Prostate gland (tissue), 2 donors: ENCODE data around the gene TEC. TPM values are rescaled to one million over a fixed set of nuclear protein-coding genes. Genes with fewer than 3 reads are reported as not detected.

Experiments
- DNase-seq: peaks from one replicate; pipeline ENCODE4 v3.0.0-alpha.2; 2019; ENCODE audit warnings: low spot score
- H3K27ac ChIP-seq, 2 donors: fragments of 200-600 bp; sonication (generic); 2 replicates each; pipeline ENCODE4 v1.5.1; 2017 to 2019
- H3K27me3 ChIP-seq: fragments of 200-600 bp; sonication (generic); replicated peaks from 2 replicates; pipeline ENCODE4 v1.5.1; 2019; ENCODE audit not compliant: insufficient read depth
- H3K36me3 ChIP-seq, 2 donors: fragments of 200-600 bp; sonication (generic); 1 replicate in 1 of 2; 2 replicates in 1 of 2; pipeline versions ENCODE4 v1.5.1 to v1.8.1; 2017 to 2019
- H3K4me1 ChIP-seq: fragments of 200-600 bp; sonication (generic); replicated peaks from 2 replicates; pipeline ENCODE4 v1.5.1; 2019
- H3K4me3 ChIP-seq, 2 donors: fragments of 200-600 bp; sonication (generic); 2 replicates each; pipeline ENCODE4 v1.5.1; 2017 to 2019
- H3K9me3 ChIP-seq: fragments of 200-600 bp; sonication (generic); 2 replicates; pipeline ENCODE4 v1.5.1; 2017
- CTCF ChIP-seq, 4 experiments: fragments of 200-600 bp in 2 of 4; fragments of 450-650 bp in 2 of 4; sonication (generic) in 2 of 4; IDR thresholded peaks; 1 replicate in 3 of 4; 2 replicates in 1 of 4; pipeline ENCODE4 v1.5.1; 2016 to 2019; ENCODE audit warnings: antibody characterized with exemption in 4 of 4, mild to moderate bottlenecking in 2 of 4, moderate library complexity in 2 of 4
- POLR2A ChIP-seq: fragments of 450-650 bp; IDR thresholded peaks from one replicate; pipeline ENCODE4 v1.6.1; 2016; ENCODE audit warnings: antibody characterized with exemption, mild to moderate bottlenecking
- POLR2AphosphoS5 ChIP-seq: sonication (generic); formaldehyde crosslinking; IDR thresholded peaks from one replicate; pipeline ENCODE4 v1.6.1; 2017; ENCODE audit warnings: antibody characterized with exemption
- WGBS: methylation state at CpG from one replicate; pipeline ENCODE4 v1.1.5; 2018; 5-methylcytosine and 5-hydroxymethylcytosine counted together
- intact Hi-C: fragments of 100-400 bp; cut with DNase I; formaldehyde crosslinking; loops from one replicate; pipeline ENCODE4 v1.14.2; 2022
- total RNA-seq, 2 donors: library from RNA; depleted of rRNA; stranded (reverse); fragments of >200 nt; gene quantifications; one replicate each; pipeline ENCODE4 v1.1.0, GENCODE V29; 2016

TEC gene
- total RNA-seq, 2 donors from 2014 or later = 0.96 to 6.4 TPM

GRCh38 chr4:48163746-48164145, 105.9 kb downstream of the TEC start:
- no peaks in the 10 kb centered on the region for H3K27me3 ChIP-seq
- H3K4me3 ChIP-seq = no peak overlapping the region
- H3K9me3 ChIP-seq = no peaks in the 10 kb centered on the region
- H3K4me1 ChIP-seq = no peaks in the 10 kb centered on the region
- H3K27ac ChIP-seq = no peak overlapping the region
- TF ChIP-seq POLR2A = no peak
- TF ChIP-seq POLR2AphosphoS5 = no peak
- TF ChIP-seq CTCF (IDR thresholded peaks at IDR 0.05) = no peak
- intact Hi-C loops = no loop called here
- no peaks in the 10 kb centered on the region for H3K36me3 ChIP-seq
- DNase-seq = no peak
- WGBS = 80% methylated on average over 1 of the region's 1 CpG

- Histone ChIP-seq H3K9me3 (no peaks in the 10 kb centered on the region), H3K4me3 (no peak overlapping the region), H3K27me3 (no peaks in the 10 kb centered on the region), H3K36me3 (no peaks in the 10 kb centered on the region), H3K27ac (no peak overlapping the region), H3K4me1 (no peaks in the 10 kb centered on the region)
- WGBS = 78% methylated on average over 4 of the region's 4 CpGs
- TF ChIP-seq POLR2AphosphoS5 = no peak
- no peak for TF ChIP-seq POLR2A
- no peak for TF ChIP-seq CTCF (IDR thresholded peaks at IDR 0.05)
- intact Hi-C loops = no loop called here
- no peak for DNase-seq
Observed at GRCh38 chr4:48162162-48162561, 107.5 kb downstream of the TEC start.

- no peaks in the 10 kb centered on the region for H3K4me1 ChIP-seq
- WGBS = 97% methylated on average over 3 of the region's 3 CpGs
- H3K9me3 ChIP-seq = no peaks in the 10 kb centered on the region
- no peaks in the 10 kb centered on the region for H3K36me3 ChIP-seq
- DNase-seq = no peak
- TF ChIP-seq POLR2AphosphoS5 (no peak), POLR2A (no peak), CTCF (IDR thresholded peaks at IDR 0.05) (no peak)
- no peak overlapping the region for H3K27ac ChIP-seq
- no peaks in the 10 kb centered on the region for H3K27me3 ChIP-seq
- H3K4me3 ChIP-seq = no peak overlapping the region
- intact Hi-C loops = no loop called here
Observed at GRCh38 chr4:48157271-48157670, 112.4 kb downstream of the TEC start.

GRCh38 chr4:48156423-48156822, 113.2 kb downstream of the TEC start:
- Histone ChIP-seq H3K4me1 (no peaks in the 10 kb centered on the region), H3K9me3 (no peaks in the 10 kb centered on the region), H3K27me3 (no peaks in the 10 kb centered on the region), H3K36me3 (no peaks in the 10 kb centered on the region), H3K27ac (no peak overlapping the region), H3K4me3 (no peak overlapping the region)
- DNase-seq = no peak
- TF ChIP-seq POLR2AphosphoS5 (no peak), CTCF (IDR thresholded peaks at IDR 0.05) (no peak), POLR2A (no peak)
- intact Hi-C loops = no loop called here
- 93% methylated on average over 1 of the region's 1 CpG for WGBS

- no peaks in the 10 kb centered on the region for H3K4me1 ChIP-seq
- no peak overlapping the region for H3K27ac ChIP-seq
- no peak overlapping the region for H3K4me3 ChIP-seq
- H3K9me3 ChIP-seq = no peaks in the 10 kb centered on the region
- DNase-seq = no peak
- intact Hi-C loops = no loop called here
- 94% methylated on average over 1 of the region's 1 CpG for WGBS
- TF ChIP-seq POLR2AphosphoS5 (no peak), CTCF (IDR thresholded peaks at IDR 0.05) (no peak)
- no peaks in the 10 kb centered on the region for H3K36me3 ChIP-seq
- H3K27me3 ChIP-seq = no peaks in the 10 kb centered on the region
Observed at GRCh38 chr4:48153791-48154550, 115.7 kb downstream of the TEC start.
